WTC11 (cell line): ENCODE results near the gene LZTR1. TPM values are rescaled to one million over a fixed set of nuclear protein-coding genes. Genes with fewer than 3 reads are reported as not detected.

ENCODE experiments used
- CREB1 ChIP-seq: sonication (generic); formaldehyde crosslinking; IDR thresholded peaks from 2 replicates; pipeline ENCODE4 v1.8.0; 2023; ENCODE audit warnings: mild to moderate bottlenecking, missing genetic modification reagents
- IRF2 ChIP-seq: sonication (generic); formaldehyde crosslinking; IDR thresholded peaks from 2 replicates; pipeline ENCODE4 v1.8.0; 2022; ENCODE audit warnings: low read depth, missing genetic modification reagents, borderline replicate concordance
- KAT7 ChIP-seq: sonication (generic); formaldehyde crosslinking; IDR thresholded peaks from 2 replicates; pipeline ENCODE4 v1.8.1; 2023; ENCODE audit warnings: missing genetic modification reagents, mild to moderate bottlenecking, borderline replicate concordance
- NFATC4 ChIP-seq: fragments of 250-450 bp; sonication (Bioruptor Pico); IDR thresholded peaks from 2 replicates; pipeline ENCODE4 v1.9.0; 2021; ENCODE audit warnings: mild to moderate bottlenecking
- NR1H2 ChIP-seq: sonication (generic); formaldehyde crosslinking; IDR thresholded peaks from 2 replicates; pipeline ENCODE4 v1.9.0; 2021; ENCODE audit warnings: mild to moderate bottlenecking, moderate library complexity, missing genetic modification reagents
- RELA ChIP-seq: sonication (generic); formaldehyde crosslinking; IDR thresholded peaks from 2 replicates; pipeline ENCODE4 v1.8.1; 2022; ENCODE audit warnings: missing genetic modification reagents, mild to moderate bottlenecking, borderline replicate concordance
- SP1 ChIP-seq: sonication (generic); formaldehyde crosslinking; conservative IDR thresholded peaks from 2 replicates; pipeline ENCODE4 v1.8.1; 2022; ENCODE audit warnings: missing genetic modification reagents
- TCF7 ChIP-seq: sonication (generic); formaldehyde crosslinking; IDR thresholded peaks from 2 replicates; pipeline ENCODE4 v1.8.0; 2022; ENCODE audit warnings: mild to moderate bottlenecking, low read depth, missing genetic modification reagents, moderate library complexity
- TEAD1 ChIP-seq: sonication (generic); formaldehyde crosslinking; IDR thresholded peaks from 2 replicates; pipeline ENCODE4 v1.8.0; 2022; ENCODE audit warnings: mild to moderate bottlenecking, missing genetic modification reagents
- TEAD4 ChIP-seq: sonication (generic); formaldehyde crosslinking; IDR thresholded peaks from 2 replicates; pipeline ENCODE4 v1.8.0; 2022; ENCODE audit warnings: mild to moderate bottlenecking, missing genetic modification reagents
- ZNF121 ChIP-seq: sonication (generic); formaldehyde crosslinking; IDR thresholded peaks from 2 replicates; pipeline ENCODE4 v1.8.0; 2023; ENCODE audit warnings: missing genetic modification reagents
- ZNF317 ChIP-seq: sonication (generic); formaldehyde crosslinking; IDR thresholded peaks from 2 replicates; pipeline ENCODE4 v1.8.1; 2023; ENCODE audit warnings: low read depth, mild to moderate bottlenecking, moderate library complexity, missing genetic modification reagents, borderline replicate concordance
- ZNF396 ChIP-seq: fragments of 250-450 bp; sonication (Bioruptor Pico); IDR thresholded peaks from 2 replicates; pipeline ENCODE4 v1.8.0; 2021; ENCODE audit warnings: mild to moderate bottlenecking, moderate library complexity, borderline replicate concordance
- total RNA-seq: library from RNA; stranded (reverse); gene quantifications from 3 replicates; pipeline ENCODE4 v1.2.3, GENCODE V29; 2021
- TF ChIP-seq, protein P1 (sequence below): sonication (generic); formaldehyde crosslinking; IDR thresholded peaks from 2 replicates; pipeline ENCODE4 v1.8.1; 2022; ENCODE audit warnings: missing genetic modification reagents, borderline replicate concordance
- TF ChIP-seq, protein P2 (sequence below): sonication (generic); formaldehyde crosslinking; IDR thresholded peaks from 2 replicates; pipeline ENCODE4 v1.8.0; 2023; ENCODE audit warnings: mild to moderate bottlenecking, missing genetic modification reagents
- TF ChIP-seq, protein P3 (sequence below): sonication (generic); formaldehyde crosslinking; IDR thresholded peaks from 2 replicates; pipeline ENCODE4 v1.8.0; 2022; ENCODE audit warnings: missing genetic modification reagents
- TF ChIP-seq, protein P4 (sequence below): sonication (generic); formaldehyde crosslinking; IDR thresholded peaks from 2 replicates; pipeline ENCODE4 v1.8.0; 2023; ENCODE audit warnings: missing genetic modification reagents, mild to moderate bottlenecking, borderline replicate concordance
- TF ChIP-seq, protein P5 (sequence below): sonication (generic); formaldehyde crosslinking; IDR thresholded peaks from 2 replicates; pipeline ENCODE4 v1.8.0; 2023; ENCODE audit warnings: missing genetic modification reagents
- TF ChIP-seq, protein P6 (sequence below): sonication (generic); formaldehyde crosslinking; IDR thresholded peaks from 2 replicates; pipeline ENCODE4 v1.8.1; 2023; ENCODE audit warnings: mild to moderate bottlenecking, missing genetic modification reagents, moderate library complexity
- TF ChIP-seq, protein P7 (sequence below): sonication (generic); formaldehyde crosslinking; IDR thresholded peaks from 2 replicates; pipeline ENCODE4 v1.8.0; 2022; ENCODE audit warnings: mild to moderate bottlenecking, missing genetic modification reagents

LZTR1 gene
- total RNA-seq, 1 experiment from 2014 or later, result 38.3 TPM

DNA sequence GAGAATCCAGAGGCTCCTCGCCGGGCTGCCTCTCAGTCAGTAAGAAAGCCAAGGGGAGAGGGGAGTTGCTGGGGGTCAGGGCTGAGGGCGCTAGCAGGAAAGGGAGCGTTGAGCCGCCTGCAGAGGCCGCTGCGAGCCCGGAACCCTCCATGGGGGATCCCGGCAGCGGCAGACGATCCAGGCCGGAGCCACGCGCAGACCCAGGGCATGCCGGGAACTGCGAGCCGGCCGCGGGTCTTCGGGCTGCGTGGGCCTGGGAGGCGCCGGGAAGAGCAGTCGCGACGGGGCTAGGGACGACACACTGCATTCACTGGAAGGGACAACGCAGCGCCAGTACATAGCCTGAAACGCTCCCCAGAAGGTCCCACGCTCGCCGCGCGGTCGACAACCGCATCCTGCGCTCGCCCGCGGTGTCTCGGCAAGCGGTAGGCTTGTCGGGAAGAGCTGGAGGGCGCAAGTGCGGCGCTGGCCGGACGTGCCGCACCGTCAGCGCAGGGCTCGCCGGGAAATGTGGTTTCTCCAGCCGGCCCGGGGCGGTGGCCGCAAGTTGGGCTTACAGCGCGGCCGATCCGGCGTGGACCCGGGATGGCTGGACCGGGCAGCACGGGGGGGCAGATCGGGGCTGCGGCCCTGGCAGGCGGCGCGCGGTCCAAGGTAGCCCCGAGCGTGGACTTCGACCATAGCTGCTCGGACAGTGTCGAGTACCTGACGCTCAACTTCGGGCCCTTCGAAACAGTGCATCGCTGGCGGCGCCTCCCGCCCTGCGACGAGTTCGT, at the start of gene LZTR1 (continued):
- TF ChIP-seq, protein P1, sequence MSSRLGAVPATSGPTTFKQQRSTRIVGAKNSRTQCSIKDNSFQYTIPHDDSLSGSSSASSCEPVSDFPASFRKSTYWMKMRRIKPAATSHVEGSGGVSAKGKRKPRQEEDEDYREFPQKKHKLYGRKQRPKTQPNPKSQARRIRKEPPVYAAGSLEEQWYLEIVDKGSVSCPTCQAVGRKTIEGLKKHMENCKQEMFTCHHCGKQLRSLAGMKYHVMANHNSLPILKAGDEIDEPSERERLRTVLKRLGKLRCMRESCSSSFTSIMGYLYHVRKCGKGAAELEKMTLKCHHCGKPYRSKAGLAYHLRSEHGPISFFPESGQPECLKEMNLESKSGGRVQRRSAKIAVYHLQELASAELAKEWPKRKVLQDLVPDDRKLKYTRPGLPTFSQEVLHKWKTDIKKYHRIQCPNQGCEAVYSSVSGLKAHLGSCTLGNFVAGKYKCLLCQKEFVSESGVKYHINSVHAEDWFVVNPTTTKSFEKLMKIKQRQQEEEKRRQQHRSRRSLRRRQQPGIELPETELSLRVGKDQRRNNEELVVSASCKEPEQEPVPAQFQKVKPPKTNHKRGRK (CRISPR knock-in tag), result no peak
- TF ChIP-seq, protein P2, sequence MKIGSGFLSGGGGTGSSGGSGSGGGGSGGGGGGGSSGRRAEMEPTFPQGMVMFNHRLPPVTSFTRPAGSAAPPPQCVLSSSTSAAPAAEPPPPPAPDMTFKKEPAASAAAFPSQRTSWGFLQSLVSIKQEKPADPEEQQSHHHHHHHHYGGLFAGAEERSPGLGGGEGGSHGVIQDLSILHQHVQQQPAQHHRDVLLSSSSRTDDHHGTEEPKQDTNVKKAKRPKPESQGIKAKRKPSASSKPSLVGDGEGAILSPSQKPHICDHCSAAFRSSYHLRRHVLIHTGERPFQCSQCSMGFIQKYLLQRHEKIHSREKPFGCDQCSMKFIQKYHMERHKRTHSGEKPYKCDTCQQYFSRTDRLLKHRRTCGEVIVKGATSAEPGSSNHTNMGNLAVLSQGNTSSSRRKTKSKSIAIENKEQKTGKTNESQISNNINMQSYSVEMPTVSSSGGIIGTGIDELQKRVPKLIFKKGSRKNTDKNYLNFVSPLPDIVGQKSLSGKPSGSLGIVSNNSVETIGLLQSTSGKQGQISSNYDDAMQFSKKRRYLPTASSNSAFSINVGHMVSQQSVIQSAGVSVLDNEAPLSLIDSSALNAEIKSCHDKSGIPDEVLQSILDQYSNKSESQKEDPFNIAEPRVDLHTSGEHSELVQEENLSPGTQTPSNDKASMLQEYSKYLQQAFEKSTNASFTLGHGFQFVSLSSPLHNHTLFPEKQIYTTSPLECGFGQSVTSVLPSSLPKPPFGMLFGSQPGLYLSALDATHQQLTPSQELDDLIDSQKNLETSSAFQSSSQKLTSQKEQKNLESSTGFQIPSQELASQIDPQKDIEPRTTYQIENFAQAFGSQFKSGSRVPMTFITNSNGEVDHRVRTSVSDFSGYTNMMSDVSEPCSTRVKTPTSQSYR, result peak; percentile 84
- TF ChIP-seq, protein P3, sequence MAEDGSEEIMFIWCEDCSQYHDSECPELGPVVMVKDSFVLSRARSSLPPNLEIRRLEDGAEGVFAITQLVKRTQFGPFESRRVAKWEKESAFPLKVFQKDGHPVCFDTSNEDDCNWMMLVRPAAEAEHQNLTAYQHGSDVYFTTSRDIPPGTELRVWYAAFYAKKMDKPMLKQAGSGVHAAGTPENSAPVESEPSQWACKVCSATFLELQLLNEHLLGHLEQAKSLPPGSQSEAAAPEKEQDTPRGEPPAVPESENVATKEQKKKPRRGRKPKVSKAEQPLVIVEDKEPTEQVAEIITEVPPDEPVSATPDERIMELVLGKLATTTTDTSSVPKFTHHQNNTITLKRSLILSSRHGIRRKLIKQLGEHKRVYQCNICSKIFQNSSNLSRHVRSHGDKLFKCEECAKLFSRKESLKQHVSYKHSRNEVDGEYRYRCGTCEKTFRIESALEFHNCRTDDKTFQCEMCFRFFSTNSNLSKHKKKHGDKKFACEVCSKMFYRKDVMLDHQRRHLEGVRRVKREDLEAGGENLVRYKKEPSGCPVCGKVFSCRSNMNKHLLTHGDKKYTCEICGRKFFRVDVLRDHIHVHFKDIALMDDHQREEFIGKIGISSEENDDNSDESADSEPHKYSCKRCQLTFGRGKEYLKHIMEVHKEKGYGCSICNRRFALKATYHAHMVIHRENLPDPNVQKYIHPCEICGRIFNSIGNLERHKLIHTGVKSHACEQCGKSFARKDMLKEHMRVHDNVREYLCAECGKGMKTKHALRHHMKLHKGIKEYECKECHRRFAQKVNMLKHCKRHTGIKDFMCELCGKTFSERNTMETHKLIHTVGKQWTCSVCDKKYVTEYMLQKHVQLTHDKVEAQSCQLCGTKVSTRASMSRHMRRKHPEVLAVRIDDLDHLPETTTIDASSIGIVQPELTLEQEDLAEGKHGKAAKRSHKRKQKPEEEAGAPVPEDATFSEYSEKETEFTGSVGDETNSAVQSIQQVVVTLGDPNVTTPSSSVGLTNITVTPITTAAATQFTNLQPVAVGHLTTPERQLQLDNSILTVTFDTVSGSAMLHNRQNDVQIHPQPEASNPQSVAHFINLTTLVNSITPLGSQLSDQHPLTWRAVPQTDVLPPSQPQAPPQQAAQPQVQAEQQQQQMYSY (CRISPR knock-in tag), result no peak; the same call in 1 of the 2 replicates
- no peak; the same call in 1 of the 2 replicates for TF ChIP-seq TEAD1 (CRISPR knock-in tag)
- TF ChIP-seq CREB1 (CRISPR knock-in tag), result peak; percentile 35; the same call in 1 of the 2 replicates
- no peak; the same call in 1 of the 2 replicates for TF ChIP-seq TEAD4
- TF ChIP-seq, protein P4, sequence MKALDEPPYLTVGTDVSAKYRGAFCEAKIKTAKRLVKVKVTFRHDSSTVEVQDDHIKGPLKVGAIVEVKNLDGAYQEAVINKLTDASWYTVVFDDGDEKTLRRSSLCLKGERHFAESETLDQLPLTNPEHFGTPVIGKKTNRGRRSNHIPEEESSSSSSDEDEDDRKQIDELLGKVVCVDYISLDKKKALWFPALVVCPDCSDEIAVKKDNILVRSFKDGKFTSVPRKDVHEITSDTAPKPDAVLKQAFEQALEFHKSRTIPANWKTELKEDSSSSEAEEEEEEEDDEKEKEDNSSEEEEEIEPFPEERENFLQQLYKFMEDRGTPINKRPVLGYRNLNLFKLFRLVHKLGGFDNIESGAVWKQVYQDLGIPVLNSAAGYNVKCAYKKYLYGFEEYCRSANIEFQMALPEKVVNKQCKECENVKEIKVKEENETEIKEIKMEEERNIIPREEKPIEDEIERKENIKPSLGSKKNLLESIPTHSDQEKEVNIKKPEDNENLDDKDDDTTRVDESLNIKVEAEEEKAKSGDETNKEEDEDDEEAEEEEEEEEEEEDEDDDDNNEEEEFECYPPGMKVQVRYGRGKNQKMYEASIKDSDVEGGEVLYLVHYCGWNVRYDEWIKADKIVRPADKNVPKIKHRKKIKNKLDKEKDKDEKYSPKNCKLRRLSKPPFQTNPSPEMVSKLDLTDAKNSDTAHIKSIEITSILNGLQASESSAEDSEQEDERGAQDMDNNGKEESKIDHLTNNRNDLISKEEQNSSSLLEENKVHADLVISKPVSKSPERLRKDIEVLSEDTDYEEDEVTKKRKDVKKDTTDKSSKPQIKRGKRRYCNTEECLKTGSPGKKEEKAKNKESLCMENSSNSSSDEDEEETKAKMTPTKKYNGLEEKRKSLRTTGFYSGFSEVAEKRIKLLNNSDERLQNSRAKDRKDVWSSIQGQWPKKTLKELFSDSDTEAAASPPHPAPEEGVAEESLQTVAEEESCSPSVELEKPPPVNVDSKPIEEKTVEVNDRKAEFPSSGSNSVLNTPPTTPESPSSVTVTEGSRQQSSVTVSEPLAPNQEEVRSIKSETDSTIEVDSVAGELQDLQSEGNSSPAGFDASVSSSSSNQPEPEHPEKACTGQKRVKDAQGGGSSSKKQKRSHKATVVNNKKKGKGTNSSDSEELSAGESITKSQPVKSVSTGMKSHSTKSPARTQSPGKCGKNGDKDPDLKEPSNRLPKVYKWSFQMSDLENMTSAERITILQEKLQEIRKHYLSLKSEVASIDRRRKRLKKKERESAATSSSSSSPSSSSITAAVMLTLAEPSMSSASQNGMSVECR (CRISPR knock-in tag), result peak; percentile 80; the same call in 1 of the 2 replicates
- TF ChIP-seq ZNF396 (CRISPR knock-in tag), result no peak
- no peak for TF ChIP-seq ZNF121 (CRISPR knock-in tag)
- no peak for TF ChIP-seq ZNF317 (CRISPR knock-in tag)
- TF ChIP-seq TCF7 (CRISPR knock-in tag), result 0 out of 2 replicates have a peak, but pooled peaks have one; percentile 30
- TF ChIP-seq NR1H2 (CRISPR knock-in tag), result no peak
- no peak for TF ChIP-seq KAT7 (CRISPR knock-in tag)
- no peak for TF ChIP-seq NFATC4 (CRISPR knock-in tag)
- peak; percentile 84; the same call in 1 of the 2 replicates for TF ChIP-seq RELA (CRISPR knock-in tag)
- TF ChIP-seq, protein P5, sequence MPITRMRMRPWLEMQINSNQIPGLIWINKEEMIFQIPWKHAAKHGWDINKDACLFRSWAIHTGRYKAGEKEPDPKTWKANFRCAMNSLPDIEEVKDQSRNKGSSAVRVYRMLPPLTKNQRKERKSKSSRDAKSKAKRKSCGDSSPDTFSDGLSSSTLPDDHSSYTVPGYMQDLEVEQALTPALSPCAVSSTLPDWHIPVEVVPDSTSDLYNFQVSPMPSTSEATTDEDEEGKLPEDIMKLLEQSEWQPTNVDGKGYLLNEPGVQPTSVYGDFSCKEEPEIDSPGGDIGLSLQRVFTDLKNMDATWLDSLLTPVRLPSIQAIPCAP (CRISPR knock-in tag), result no peak
- TF ChIP-seq IRF2, result no peak
- TF ChIP-seq, protein P6, sequence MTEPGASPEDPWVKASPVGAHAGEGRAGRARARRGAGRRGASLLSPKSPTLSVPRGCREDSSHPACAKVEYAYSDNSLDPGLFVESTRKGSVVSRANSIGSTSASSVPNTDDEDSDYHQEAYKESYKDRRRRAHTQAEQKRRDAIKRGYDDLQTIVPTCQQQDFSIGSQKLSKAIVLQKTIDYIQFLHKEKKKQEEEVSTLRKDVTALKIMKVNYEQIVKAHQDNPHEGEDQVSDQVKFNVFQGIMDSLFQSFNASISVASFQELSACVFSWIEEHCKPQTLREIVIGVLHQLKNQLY (CRISPR knock-in tag), result no peak
- TF ChIP-seq SP1, result peak; percentile 76
- TF ChIP-seq, protein P7, sequence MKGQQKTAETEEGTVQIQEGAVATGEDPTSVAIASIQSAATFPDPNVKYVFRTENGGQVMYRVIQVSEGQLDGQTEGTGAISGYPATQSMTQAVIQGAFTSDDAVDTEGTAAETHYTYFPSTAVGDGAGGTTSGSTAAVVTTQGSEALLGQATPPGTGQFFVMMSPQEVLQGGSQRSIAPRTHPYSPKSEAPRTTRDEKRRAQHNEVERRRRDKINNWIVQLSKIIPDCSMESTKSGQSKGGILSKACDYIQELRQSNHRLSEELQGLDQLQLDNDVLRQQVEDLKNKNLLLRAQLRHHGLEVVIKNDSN (CRISPR knock-in tag), result peak; percentile 54; the same call in 1 of the 2 replicates
